ENCODE results near the gene KRTAP13-1.

KRTAP13-1 gene

DNA sequence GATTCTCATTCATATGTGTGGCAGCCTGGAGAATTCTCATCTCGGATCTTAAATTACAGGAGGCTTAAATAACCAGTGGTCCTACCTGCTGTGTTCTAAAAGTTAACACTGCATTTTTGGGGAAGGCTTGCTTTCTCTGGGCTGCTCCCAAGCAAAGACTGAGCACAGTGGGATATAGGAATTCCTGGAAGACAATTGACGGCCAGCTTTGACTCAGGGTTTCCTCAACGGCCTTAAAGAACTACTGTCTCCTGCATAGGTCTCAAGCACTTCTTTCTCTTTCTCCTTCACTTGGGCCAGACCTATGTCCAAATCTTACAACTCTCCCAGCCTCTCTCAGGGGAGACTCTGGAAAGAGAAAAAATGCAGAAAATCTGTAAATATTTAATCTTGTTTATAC is 30.9 kb downstream of the KRTAP13-1 start:
- TF ChIP-seq, protein P1, sequence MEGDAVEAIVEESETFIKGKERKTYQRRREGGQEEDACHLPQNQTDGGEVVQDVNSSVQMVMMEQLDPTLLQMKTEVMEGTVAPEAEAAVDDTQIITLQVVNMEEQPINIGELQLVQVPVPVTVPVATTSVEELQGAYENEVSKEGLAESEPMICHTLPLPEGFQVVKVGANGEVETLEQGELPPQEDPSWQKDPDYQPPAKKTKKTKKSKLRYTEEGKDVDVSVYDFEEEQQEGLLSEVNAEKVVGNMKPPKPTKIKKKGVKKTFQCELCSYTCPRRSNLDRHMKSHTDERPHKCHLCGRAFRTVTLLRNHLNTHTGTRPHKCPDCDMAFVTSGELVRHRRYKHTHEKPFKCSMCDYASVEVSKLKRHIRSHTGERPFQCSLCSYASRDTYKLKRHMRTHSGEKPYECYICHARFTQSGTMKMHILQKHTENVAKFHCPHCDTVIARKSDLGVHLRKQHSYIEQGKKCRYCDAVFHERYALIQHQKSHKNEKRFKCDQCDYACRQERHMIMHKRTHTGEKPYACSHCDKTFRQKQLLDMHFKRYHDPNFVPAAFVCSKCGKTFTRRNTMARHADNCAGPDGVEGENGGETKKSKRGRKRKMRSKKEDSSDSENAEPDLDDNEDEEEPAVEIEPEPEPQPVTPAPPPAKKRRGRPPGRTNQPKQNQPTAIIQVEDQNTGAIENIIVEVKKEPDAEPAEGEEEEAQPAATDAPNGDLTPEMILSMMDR (IDR thresholded peaks at IDR 0.05; ENCODE audit: low read depth, low read length, poor library complexity, severe bottlenecking), result no peak
- no peak for TF ChIP-seq EZH2phosphoT487 (IDR thresholded peaks at IDR 0.05; ENCODE audit: borderline replicate concordance, low read length)
- Histone ChIP-seq H4K20me1 (ENCODE audit: control insufficient read depth, insufficient read depth, low read depth, low read length) (no peaks in the 10 kb centered on the region), H3K4me3 (ENCODE audit: low read length) (no peak overlapping the region), H3K79me2 (ENCODE audit: control insufficient read depth, low read length) (no peaks in the 10 kb centered on the region), H3F3A (ENCODE audit: control insufficient read depth, insufficient read depth) (no peaks in the 10 kb centered on the region), H3K36me3 (ENCODE audit: control insufficient read depth, low read length) (no peaks in the 10 kb centered on the region), H3K27me3 (ENCODE audit: control insufficient read depth, low read length) (no peaks in the 10 kb centered on the region), H3K27ac (ENCODE audit: low read depth, low read length) (no peak overlapping the region), H3K4me2 (ENCODE audit: low read length) (no peak overlapping the region), H3K9me3 (ENCODE audit: control insufficient read depth, insufficient read depth, low read length) (no peaks in the 10 kb centered on the region), H3K4me1 (ENCODE audit: control insufficient read depth, low read length) (no peaks in the 10 kb centered on the region), H3K9me2 (replicated peaks; ENCODE audit: control insufficient read depth, low read length) (no peaks in the 10 kb centered on the region)

DNA sequence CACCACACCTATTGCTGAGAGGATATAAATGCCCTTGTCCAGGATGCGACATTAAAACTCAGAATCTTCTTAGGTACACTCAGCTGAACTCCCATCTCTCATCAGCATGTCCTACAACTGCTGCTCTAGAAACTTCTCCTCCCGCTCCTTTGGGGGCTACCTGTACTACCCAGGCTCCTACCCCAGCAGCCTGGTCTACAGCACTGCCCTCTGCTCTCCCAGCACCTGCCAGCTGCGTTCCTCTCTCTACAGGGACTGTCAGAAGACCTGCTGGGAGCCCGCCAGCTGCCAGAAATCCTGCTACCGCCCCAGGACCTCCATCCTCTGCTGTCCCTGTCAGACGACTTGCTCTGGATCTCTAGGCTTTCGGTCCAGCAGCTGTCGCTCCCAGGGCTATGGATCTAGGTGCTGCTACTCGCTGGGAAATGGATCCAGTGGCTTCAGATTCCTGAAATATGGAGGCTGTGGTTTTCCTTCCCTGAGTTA is 34.4 kb downstream of the KRTAP13-1 start, which contains the start of gene KRTAP13-4:
Gene KRTAP13-4 (plus strand): TSS at position 51 of the 486 bp plus-strand sequence. CDS start 56 bp downstream, at position 107.
- Histone ChIP-seq H3K27me3 (ENCODE audit: control insufficient read depth, low read length) (no peaks in the 10 kb centered on the region), H4K20me1 (ENCODE audit: control insufficient read depth, insufficient read depth, low read depth, low read length) (no peaks in the 10 kb centered on the region), H3K4me3 (ENCODE audit: low read length) (no peak within 1 kb of the TSS), H3K36me3 (ENCODE audit: control insufficient read depth, low read length) (no peaks in the 10 kb centered on the region), H3K4me1 (ENCODE audit: control insufficient read depth, low read length) (no peaks in the 10 kb centered on the region), H3K79me2 (ENCODE audit: control insufficient read depth, low read length) (no peaks in the 10 kb centered on the region), H3K9me2 (replicated peaks; ENCODE audit: control insufficient read depth, low read length) (no peaks in the 10 kb centered on the region), H3F3A (ENCODE audit: control insufficient read depth, insufficient read depth) (no peaks in the 10 kb centered on the region), H3K9me3 (ENCODE audit: control insufficient read depth, insufficient read depth, low read length) (no peaks in the 10 kb centered on the region), H3K27ac (ENCODE audit: low read depth, low read length) (no peak within 1 kb of the TSS), H3K4me2 (ENCODE audit: low read length) (no peak within 1 kb of the TSS)
- TF ChIP-seq EZH2phosphoT487 (IDR thresholded peaks at IDR 0.05; ENCODE audit: borderline replicate concordance, low read length), result no peak
- TF ChIP-seq, protein P1 (IDR thresholded peaks at IDR 0.05; ENCODE audit: low read depth, low read length, poor library complexity, severe bottlenecking), result no peak

DNA sequence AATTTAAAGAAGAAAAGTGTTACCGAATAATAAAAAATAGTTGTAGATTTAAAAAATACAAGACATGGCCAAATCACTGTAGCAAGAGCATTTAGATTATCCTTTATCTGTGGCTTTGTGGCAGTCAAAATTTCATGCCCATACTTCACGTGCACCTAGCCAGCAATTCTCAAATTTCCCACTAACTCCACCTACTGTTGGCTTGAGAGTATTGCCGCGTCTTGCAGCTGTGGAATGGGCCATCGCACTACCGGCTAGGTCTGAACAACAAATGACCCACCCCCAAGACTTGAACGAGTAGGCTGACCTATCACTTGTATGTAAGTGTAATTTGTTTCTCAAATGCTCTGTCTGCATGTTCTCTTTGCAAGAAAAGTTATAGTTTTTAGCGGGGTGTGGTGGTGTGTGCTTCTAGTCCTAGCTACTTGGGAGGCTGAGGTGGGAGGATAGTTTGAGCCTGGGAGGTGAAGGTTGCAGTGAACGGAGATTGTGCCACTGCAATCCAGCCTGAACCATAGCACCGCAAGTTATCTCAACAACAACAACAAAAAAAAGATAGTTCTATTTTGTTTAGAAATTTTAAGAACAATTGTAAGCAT is 38.3 kb downstream of the KRTAP13-1 start:
- H4K20me1 ChIP-seq (ENCODE audit: control insufficient read depth, insufficient read depth, low read depth, low read length), result no peaks in the 10 kb centered on the region
- H3K36me3 ChIP-seq (ENCODE audit: control insufficient read depth, low read length), result no peaks in the 10 kb centered on the region
- H3K27me3 ChIP-seq (ENCODE audit: control insufficient read depth, low read length), result no peaks in the 10 kb centered on the region
- no peaks in the 10 kb centered on the region for H3K4me1 ChIP-seq (ENCODE audit: control insufficient read depth, low read length)
- H3K79me2 ChIP-seq (ENCODE audit: control insufficient read depth, low read length), result no peaks in the 10 kb centered on the region
- H3K4me3 ChIP-seq (ENCODE audit: low read length), result no peak overlapping the region
- H3K27ac ChIP-seq (ENCODE audit: low read depth, low read length), result no peak overlapping the region
- H3K4me2 ChIP-seq (ENCODE audit: low read length), result no peak overlapping the region
- no peaks in the 10 kb centered on the region for H3K9me3 ChIP-seq (ENCODE audit: control insufficient read depth, insufficient read depth, low read length)
- H3K9me2 ChIP-seq (replicated peaks; ENCODE audit: control insufficient read depth, low read length), result no peaks in the 10 kb centered on the region
- H3F3A ChIP-seq (ENCODE audit: control insufficient read depth, insufficient read depth), result no peaks in the 10 kb centered on the region
- TF ChIP-seq EZH2phosphoT487 (IDR thresholded peaks at IDR 0.05; ENCODE audit: borderline replicate concordance, low read length), result no peak
- TF ChIP-seq, protein P1 (IDR thresholded peaks at IDR 0.05; ENCODE audit: low read depth, low read length, poor library complexity, severe bottlenecking), result peak; percentile 73

All from DOHH2 (cell line).